GM10266 (cell line): ENCODE results near the gene SMG1.
"Not testable (repeated sequence)": the region's sequence is repeated elsewhere in the genome, so short reads cannot be mapped to it uniquely, and the experiment has no call there.

Experiments used
- DNase-seq: peaks from one replicate; pipeline ENCODE4 v3.0.0; 2012; ENCODE audit errors: extremely low spot score
- CTCF ChIP-seq: IDR thresholded peaks from 2 replicates; pipeline ENCODE4 v1.5.1; 2012; ENCODE audit warnings: mild to moderate bottlenecking, low read depth; ENCODE audit not compliant: control insufficient read depth, insufficient read depth; ENCODE audit errors: missing control alignments

The SMG1 gene

GRCh38 chr16:18931756-18932155, 5.5 kb upstream of the SMG1 start:
- peak; percentile 19 for DNase-seq
- no peak for TF ChIP-seq CTCF

DNA sequence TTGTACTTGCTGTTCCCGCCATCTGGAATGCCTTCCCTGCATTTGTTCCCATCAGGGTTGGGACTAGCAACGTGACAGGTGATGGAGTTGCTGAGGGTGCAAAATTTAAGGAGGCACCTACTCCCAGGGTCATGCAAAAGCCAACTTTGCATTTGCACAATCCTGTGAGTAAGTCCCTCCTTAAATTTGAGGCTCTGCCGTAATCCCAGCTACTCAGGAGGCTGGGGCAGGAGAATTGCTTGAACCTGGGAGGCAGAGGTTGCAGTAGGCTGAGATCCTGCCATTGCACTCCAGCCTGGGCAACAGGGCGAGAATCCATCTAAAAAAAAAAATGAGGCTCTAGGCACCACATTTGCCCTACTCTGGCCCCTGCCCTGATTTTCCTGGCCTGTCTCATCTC, 3.9 kb upstream of the SMG1 start:
- DNase-seq: not testable (repeated sequence)

GRCh38 chr16:18928073-18928472, 1.9 kb upstream of the SMG1 start:
- not testable (repeated sequence) for DNase-seq

DNA sequence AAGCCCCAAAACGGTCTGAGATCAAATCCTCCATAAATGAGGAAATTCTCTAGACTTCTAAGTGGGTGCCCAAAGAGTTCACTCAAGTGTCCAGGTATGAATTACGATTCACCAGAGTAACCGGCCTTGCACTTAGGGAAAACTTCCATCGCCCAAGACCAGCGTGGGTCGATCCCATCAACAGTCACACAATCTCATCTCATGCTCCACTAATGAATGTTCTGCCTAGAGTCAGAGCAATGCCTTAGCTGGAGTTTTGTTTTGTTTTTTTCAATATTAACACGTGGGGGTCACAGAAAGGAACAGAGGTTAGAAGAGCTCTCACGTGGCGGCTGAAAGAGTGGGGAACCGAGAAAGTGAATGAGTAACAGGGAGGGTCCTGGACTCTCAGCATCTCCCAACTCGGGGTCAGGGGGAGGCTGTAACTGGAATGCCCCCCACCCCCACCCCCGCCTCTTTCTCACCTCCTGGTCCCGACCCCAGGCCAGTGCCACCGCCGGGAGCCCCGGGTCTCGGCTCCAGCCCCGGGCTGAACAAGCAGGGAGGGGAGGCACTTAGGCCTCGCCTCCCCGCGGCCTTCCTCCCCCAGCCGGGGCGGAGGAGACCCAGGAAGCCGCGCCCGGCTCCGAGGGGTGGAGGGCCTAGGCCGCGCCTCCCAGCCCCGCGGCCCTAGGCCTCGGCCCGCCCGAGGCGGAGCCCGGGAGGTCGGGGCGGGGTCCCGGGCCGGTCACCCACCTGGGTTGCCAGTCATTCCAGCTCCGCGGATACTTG, 808 bp downstream of the SMG1 start:
- DNase-seq: peak; percentile 21

GRCh38 chr16:18923935-18924334, 2.3 kb downstream of the SMG1 start:
- not testable (repeated sequence) for DNase-seq

DNA sequence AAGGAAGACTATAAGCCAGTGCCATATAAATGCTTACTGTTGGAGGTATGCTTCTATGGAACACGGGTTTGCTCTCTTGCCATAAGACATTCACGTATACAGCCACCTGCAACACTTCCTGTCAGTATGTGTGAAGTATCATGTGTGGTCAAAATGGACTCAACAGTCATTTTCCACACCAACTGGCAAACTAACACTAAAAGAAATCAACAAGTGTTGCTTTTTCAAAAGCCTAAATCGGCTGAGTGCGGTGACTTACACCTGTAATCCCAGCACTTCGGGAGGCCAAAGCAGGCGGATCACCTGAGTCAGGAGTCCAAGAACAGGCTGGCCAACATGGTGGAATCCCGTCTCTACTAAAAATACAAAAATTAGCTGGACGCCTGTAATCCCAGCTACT, 3.1 kb downstream of the SMG1 start:
- not testable (repeated sequence) for DNase-seq

- not testable (repeated sequence) for DNase-seq
Measured at GRCh38 chr16:18909585-18909984, 16.6 kb downstream of the SMG1 start.

DNA sequence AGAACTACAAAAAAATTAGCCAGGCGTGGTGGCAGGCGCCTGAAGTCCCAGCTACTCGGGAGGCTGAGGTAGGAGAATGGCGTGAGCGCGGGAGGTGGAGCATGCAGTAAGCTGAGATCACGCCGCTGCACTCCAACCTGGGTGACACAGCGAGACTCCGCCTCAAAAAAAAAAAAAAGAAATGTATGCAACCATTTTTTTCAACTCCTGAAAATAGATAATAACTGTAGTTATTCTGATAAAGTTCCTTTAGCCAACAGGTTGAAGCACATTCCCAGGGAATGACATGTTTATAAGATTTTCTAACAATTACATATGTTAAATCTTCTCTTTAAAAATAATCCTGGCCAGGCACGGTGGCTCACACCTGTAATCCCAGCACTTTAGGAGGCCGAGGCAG, 17.5 kb downstream of the SMG1 start:
- DNase-seq: not testable (repeated sequence)

- not testable (repeated sequence) for DNase-seq
Measured at GRCh38 chr16:18902778-18903177, 23.4 kb downstream of the SMG1 start.

GRCh38 chr16:18902044-18902443, 24.2 kb downstream of the SMG1 start:
- not testable (repeated sequence) for DNase-seq

DNA sequence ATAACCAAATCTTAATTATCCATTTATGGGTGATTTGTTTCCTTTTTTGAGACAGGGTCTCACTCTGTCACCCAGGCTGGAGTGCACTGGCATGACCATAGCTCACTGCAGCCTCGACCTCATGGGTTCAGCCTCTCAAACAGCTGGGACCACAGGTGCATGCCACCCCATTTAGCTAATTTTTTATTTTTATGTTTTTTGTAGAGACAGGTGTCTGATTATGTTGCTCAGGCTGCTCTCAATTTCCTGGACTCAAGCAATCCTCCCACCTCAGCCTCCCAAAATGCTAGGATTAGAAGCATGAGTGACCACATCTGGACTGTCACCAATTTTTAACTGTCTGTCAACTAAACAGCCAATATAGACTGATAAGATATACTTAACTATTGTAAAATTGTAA, 25.0 kb downstream of the SMG1 start:
- not testable (repeated sequence) for DNase-seq

GRCh38 chr16:18884456-18884855, 41.8 kb downstream of the SMG1 start:
- DNase-seq: not testable (repeated sequence)

GRCh38 chr16:18877734-18878133, 48.5 kb downstream of the SMG1 start:
- DNase-seq: not testable (repeated sequence)

DNA sequence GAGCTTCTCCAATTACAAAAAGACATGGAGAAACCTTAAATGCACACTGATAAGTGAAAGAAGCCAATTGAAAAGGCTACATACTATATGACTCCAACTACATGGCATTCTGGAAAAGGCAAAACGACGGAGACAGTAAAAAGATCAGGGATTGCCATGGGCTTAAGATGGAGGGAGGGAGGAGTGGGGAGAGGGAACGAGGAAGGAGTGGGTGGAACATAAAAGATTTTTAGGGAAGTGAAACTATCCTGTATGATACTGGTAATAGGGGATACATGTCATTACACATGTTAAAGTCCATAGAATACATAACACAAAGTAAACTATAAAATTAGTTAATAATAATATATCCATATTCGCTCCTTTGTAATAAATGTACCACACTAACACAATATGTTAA, 48.9 kb downstream of the SMG1 start:
- not testable (repeated sequence) for DNase-seq

GRCh38 chr16:18876301-18876700, 49.9 kb downstream of the SMG1 start:
- not testable (repeated sequence) for DNase-seq

GRCh38 chr16:18869043-18869771, 57.0 kb downstream of the SMG1 start:
- DNase-seq: not testable (repeated sequence)

- not testable (repeated sequence) for DNase-seq
Measured at GRCh38 chr16:18866277-18866823, 59.9 kb downstream of the SMG1 start.

GRCh38 chr16:18862891-18863290, 63.3 kb downstream of the SMG1 start:
- DNase-seq: not testable (repeated sequence)
